ENCODE measurements around the gene TSPAN17. TPM values are rescaled to one million over a fixed set of nuclear protein-coding genes. Genes with fewer than 3 reads are reported as not detected.

Gene TSPAN17
- total and polyA plus RNA-seq, 9 of the 15 experiments (the other 6 are each of a cell fraction or from before 2014, with no cell fraction given), result 0.73 to 58.3 (median 34.5) TPM

DNA sequence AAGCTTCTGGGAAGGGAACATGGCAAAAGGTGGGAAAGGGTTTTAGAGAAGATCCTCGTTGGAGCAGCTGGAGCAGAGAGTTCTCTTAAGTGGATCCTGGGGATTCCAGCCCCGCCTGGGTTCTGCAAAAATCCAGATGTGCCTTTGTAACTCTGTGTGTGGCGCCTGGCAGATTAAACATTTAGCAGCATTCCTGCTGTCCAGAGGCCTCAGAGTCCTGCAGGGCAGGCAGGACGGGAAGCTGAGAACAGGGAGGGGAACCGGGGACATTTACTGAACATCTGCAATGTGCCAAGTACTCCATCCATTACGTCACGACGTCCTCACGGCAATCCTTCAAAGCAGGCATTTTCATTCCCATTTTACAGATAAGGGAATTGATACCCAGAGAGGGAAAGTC, 10.9 kb upstream of the TSPAN17 start:
- BruUV-seq (replicated peaks), result no TSS peak
- H3K27ac ChIP-seq (ENCODE audit: extremely low read depth, low read depth, low read length), result no peak overlapping the region
- no peak for ATAC-seq
- H3K4me3 ChIP-seq, result no peak overlapping the region
- intact Hi-C loops (cut with micrococcal nuclease), result no loop called here
- FAIRE-seq, result no peak
- ChIA-PET CTCF (ENCODE audit: low intra/inter-chr PET ratio) (no interaction called here), POLR2A (interaction anchor here (0.7 to 1.2 kb wide), 2 partner anchors 11 to 19 kb away, joined by 3 to 4 read pairs; no protein-coding TSS in a partner anchor)
- peaks cover 2% of the 10 kb centered on the region; the same call in 1 of the 2 replicates for H4K20me1 ChIP-seq (replicated peaks; ENCODE audit: control insufficient read depth, insufficient read depth, low read length)
- no peaks in the 10 kb centered on the region for H3K9me3 ChIP-seq (replicated peaks; ENCODE audit: control insufficient read depth, insufficient read depth, low read depth, low read length)
- in situ Hi-C loops (cut with MboI), result no loop called here
- no peaks in the 10 kb centered on the region; a peak in 2 of 5 replicates for H3K4me1 ChIP-seq (replicated peaks in 1 of 2; ENCODE audit: control insufficient read depth in 2 of 2, insufficient read depth in 2 of 2, low read length in 2 of 2)
- TF ChIP-seq U2AF2 (optimal IDR thresholded peaks at IDR 0.05; ENCODE audit: low read depth, low read length) (no peak), ELF2 (CRISPR knock-in tag; IDR thresholded peaks at IDR 0.05) (no peak), POLR3G (IDR thresholded peaks at IDR 0.05; ENCODE audit: extremely low read depth, insufficient read length, insufficient replicate concordance) (no peak), HMBOX1 (IDR thresholded peaks at IDR 0.05) (no peak), NFXL1 (CRISPR knock-in tag; IDR thresholded peaks at IDR 0.05) (no peak), PTRF (tag; IDR thresholded peaks at IDR 0.05) (no peak), ZNF384 (IDR thresholded peaks at IDR 0.05; ENCODE audit: low read depth, low read length) (no peak)
- TF ChIP-seq, protein P1, sequence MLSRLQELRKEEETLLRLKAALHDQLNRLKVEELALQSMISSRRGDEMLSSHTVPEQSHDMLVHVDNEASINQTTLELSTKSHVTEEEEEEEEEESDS (CRISPR knock-in tag; IDR thresholded peaks at IDR 0.05), result no peak
- TF ChIP-seq, protein P2, sequence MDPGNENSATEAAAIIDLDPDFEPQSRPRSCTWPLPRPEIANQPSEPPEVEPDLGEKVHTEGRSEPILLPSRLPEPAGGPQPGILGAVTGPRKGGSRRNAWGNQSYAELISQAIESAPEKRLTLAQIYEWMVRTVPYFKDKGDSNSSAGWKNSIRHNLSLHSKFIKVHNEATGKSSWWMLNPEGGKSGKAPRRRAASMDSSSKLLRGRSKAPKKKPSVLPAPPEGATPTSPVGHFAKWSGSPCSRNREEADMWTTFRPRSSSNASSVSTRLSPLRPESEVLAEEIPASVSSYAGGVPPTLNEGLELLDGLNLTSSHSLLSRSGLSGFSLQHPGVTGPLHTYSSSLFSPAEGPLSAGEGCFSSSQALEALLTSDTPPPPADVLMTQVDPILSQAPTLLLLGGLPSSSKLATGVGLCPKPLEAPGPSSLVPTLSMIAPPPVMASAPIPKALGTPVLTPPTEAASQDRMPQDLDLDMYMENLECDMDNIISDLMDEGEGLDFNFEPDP (CRISPR knock-in tag; IDR thresholded peaks at IDR 0.05), result no peak
- WGBS (ENCODE audit: insufficient coverage, low coverage, missing lambda C conversion rate), result 4% methylated on average over 8 of the region's 9 CpGs
- H3K9ac ChIP-seq (ENCODE audit: insufficient read depth in 1 of 2, low read depth in 2 of 2, low read length in 2 of 2), result no peak overlapping the region
- H3K9me1 ChIP-seq (ENCODE audit: control insufficient read depth, insufficient read depth, low read length), result no peaks in the 10 kb centered on the region
- H3K4me2 ChIP-seq (ENCODE audit: insufficient read depth, low read length), result no peak overlapping the region
- H3K27me3 ChIP-seq (ENCODE audit: control insufficient read depth in 2 of 2, insufficient read depth in 2 of 2, low read length in 2 of 2), result peaks cover 34 to 61% of the 10 kb centered on the region in 2 experiments
- H3K79me2 ChIP-seq (ENCODE audit: control insufficient read depth, insufficient read depth, low read length), result no peaks in the 10 kb centered on the region
- no peak overlapping the region for H2AFZ ChIP-seq (ENCODE audit: low read depth, low read length)
- H3K36me3 ChIP-seq (ENCODE audit: control insufficient read depth, insufficient read depth, low read length), result no peaks in the 10 kb centered on the region
- no peak for DNase-seq (ENCODE audit: extremely low read depth in 1 of 4, low spot score in 3 of 4)
